ENCODE results near the gene MAP3K7. TPM values are rescaled to one million over a fixed set of nuclear protein-coding genes. Genes with fewer than 3 reads are reported as not detected.
A peak's percentile ranks its signal among the peaks of the same experiment; 100 is the strongest.

Gene MAP3K7
- total RNA-seq, result 21.2 TPM

- DNase-seq (ENCODE audit: low spot score), result peak; percentile 96
Observed at GRCh38 chr6:90586836-90587638, at the start of gene MAP3K7. Gene MAP3K7 (minus strand): TSS chr6:90587072. CDS start chr6:90586883, 189 bp downstream.

GRCh38 chr6:90631046-90631445 is 44.2 kb upstream of the MAP3K7 start:
- no peak for DNase-seq (ENCODE audit: low spot score)

- no peak for DNase-seq (ENCODE audit: low spot score)
Observed at GRCh38 chr6:90621581-90621980, 34.7 kb upstream of the MAP3K7 start.

DNA sequence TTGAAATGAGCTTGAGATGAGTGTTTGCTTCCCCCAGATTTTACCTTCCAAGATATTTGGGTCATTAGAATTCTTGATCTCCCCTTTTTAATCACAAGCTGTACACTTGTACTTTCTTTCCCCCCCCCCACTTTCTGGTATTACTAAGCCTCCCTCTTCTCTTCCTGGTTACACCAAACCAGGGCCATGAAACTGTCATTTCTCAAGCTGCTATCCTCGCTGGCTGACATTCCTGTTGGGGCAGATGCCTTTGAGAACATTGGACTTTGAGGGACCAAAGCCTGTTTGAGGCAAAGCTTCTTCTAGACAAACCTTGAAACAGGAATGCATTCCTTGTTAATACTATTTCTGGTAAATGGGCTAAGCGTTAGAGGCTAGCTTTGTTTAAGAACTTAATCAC is 32.3 kb upstream of the MAP3K7 start:
- DNase-seq (ENCODE audit: low spot score), result no peak

DNA sequence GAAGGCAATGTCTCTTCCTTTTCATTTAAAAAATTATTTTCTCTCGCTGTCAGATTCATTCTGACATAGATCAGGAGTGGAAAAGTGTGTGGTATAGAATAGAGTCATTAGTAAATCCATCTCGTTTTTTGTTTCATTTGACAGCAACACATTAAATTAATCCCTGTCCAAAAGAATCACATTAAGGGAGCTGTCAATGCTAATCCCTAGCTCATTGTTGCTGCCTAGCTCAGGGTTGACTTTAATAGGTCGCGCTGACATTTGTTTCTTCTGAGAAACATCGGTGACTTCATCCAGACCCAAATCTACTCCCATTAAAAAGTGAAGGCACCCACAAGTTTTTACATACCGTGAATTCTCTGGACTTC is 25.4 kb upstream of the MAP3K7 start:
- no peak for DNase-seq (ENCODE audit: low spot score)

GRCh38 chr6:90611543-90612312 is 24.9 kb upstream of the MAP3K7 start:
- DNase-seq (ENCODE audit: low spot score), result no peak

- no peak for DNase-seq (ENCODE audit: low spot score)
Observed at GRCh38 chr6:90610751-90611542, 24.1 kb upstream of the MAP3K7 start.

- no peak for DNase-seq (ENCODE audit: low spot score)
Observed at GRCh38 chr6:90610301-90610750, 23.5 kb upstream of the MAP3K7 start.

DNA sequence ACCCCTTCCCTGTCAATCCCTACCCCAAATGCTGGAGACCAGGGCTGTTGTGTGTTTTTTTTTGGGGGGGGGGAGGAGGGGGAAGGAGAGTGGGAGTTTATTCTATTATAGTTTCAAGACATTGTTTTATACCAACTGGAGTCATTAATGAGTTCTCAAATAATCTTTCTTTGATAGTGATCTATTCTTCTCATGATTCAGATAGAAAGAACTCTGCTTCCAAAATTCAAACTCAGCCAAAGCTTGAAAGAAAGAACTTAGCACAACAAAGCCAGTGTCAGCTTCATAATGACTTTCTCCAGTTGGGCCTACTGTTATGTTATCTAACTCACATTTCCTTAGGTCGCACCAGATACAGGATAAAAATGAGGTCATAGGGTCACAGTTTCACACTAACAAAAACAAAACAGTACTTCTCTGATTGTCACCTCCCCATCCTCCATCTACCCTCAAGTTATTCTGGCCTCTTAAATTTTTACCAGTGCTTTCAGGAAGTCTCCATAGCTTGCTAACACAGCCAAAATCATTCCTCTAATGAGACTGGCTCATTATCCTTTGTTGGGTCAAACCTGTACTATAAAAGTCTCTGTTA is 19.0 kb upstream of the MAP3K7 start:
- DNase-seq (ENCODE audit: low spot score), result no peak

DNA sequence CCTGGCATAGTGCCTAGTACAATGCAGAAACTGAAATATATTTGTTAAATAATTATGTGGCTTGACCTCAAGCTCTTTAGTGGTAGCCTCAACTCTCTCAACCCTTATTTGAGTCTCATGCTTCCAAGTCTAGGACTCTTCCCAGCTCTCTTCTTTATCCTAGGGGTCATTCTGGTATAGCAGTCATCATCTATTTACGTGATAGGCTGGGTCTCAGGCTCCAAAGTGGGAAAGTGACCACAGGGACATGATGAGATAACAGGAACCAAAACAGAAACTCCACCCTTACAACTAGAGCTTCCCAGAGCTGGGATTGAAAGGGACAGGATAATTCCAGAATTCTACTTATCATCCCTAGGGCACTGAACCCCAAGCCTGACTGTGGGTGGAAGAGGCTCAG is 17.7 kb upstream of the MAP3K7 start:
- DNase-seq (ENCODE audit: low spot score), result no peak

- no peak for DNase-seq (ENCODE audit: low spot score)
Observed at GRCh38 chr6:90599151-90599550, 12.3 kb upstream of the MAP3K7 start.

DNA sequence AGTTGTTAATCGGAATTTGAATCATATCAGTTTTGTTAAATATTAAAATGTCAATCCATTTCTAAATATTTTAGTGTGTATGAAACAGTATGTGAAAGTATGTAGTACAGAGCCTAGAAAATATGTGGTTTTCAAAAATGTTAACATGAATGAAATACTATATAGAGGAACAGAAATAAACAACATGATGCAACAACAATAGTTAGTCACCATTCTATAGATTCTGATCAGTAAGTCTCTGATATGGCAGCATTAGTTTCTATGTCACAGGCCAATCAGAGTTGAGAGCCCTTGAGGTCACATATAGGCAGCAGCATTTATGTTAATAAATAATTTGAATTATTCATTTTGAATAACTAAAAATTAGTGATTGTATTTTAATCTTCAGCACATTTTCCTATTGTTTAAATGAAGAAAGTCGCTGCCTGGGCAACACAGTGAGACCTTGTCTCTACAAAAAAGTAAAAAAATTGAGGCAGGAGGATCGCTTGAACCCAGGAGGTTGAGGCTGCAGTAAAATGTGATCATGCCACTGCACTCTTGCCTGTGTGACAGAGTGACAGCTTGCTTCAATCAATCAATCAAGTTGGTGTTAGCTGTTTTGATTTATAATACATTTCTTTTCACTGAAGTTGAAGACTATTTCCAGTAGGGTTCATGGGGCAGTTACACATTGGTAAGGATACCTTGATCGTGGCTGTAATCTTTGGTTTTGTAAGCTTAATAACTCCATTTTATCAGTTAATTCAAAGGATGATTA is 11.5 kb upstream of the MAP3K7 start:
- DNase-seq (ENCODE audit: low spot score), result no peak

GRCh38 chr6:90596967-90597539 is 10.2 kb upstream of the MAP3K7 start:
- DNase-seq (ENCODE audit: low spot score), result no peak

DNA sequence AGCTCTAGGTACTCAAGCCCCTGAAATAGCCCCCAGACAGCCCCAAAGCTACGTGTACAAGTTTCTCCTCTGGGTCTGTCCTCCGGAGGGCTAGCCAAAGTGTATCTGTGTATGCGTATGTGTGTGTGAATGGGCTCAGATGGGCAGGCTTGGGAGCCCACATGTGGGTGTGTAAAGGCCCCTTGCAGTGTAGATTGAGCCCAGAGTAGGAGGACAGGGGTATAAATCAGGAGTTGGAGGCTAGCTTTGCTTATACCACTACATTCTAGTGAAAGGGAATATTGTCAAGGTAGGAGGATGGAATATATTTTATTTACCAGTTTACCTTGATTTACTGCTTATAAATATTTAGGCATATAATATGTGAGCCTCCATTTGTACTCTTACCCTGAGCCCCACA is 9.0 kb upstream of the MAP3K7 start:
- DNase-seq (ENCODE audit: low spot score), result no peak

DNA sequence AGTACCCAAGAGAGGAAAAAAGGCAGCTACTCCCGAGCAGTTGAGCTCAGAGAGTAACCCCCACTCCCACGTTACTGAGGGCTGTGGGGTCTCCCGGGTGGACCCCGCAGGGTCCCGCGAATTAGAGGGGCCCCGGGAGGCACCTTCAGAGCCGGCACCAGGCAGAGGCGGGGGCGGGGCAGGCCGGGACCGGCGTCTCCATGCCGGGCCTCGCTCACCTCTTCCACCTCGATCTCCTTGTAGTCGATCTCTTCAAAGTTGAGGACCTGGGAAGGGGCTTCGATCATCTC is 381 bp downstream of the MAP3K7 start:
- DNase-seq (ENCODE audit: low spot score), result no peak

DNA sequence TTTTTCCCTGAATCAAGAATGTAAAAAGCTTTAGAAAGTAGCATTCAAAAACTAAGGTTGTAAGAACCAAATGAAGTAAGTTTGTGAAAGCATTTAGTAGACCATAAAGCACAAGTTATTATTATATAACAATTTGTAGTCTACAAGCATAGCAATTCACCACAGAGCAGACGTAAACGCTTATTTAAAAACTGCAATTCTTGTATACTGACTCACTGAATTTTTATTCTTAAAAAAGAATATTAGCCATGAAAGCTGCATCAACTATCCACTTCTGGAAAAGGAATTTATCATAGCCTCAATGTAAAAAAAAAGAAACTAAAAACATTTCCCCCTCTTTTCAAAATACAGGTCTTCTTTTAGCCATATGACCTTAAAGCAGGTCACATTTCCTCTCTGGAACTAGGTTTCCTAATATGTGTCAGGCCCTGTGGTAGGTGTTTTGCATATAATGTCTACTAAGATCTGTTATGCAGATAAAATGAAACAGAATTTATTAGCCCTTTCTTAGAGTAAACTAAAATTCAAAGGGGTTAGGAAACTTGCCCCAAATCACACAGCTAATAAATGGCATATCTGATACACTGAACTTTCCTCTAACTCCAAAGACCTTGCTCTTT is 2.1 kb downstream of the MAP3K7 start:
- DNase-seq (ENCODE audit: low spot score), result no peak

GRCh38 chr6:90583836-90584481 is 2.9 kb downstream of the MAP3K7 start:
- no peak for DNase-seq (ENCODE audit: low spot score)

DNA sequence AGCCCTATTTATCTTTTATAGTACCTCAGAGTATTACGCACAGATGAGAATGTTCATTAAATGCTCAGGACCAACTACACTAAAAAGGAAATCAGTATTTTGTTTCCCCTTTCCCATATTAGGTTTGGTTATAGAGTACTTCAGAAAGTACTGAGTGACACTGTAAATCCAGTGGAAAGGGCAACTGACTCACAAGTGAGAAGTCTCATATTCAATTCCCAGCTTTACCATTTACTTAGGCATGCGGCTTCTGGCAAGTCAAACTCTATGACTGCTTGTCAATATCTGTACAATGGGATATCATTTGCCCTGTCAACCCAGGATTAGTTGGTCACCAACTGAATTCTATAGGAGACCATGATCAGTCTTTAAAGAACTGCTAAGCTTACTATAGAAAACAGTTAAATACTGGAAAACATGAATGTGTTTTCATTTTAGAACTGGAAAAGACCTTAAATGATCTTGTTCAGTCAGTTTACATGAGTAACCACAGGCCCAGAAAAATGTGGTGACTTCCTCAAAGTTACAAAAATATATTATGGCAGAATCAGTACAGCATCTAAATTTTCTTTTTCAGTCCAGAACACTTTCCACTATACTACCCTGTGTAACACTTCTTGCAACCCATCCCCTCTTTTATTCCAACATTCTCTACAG is 3.6 kb downstream of the MAP3K7 start:
- no peak for DNase-seq (ENCODE audit: low spot score)

- DNase-seq (ENCODE audit: low spot score), result no peak
Observed at GRCh38 chr6:90581146-90581545, 5.7 kb downstream of the MAP3K7 start.
